CD8-positive, alpha-beta memory T cell (primary cell): Measurements from ENCODE around the gene IFIT3. TPM values are rescaled to one million over a fixed set of nuclear protein-coding genes. Genes with fewer than 3 reads are reported as not detected.

ENCODE experiments used
- CTCF ChIA-PET: fragments of 350-600 bp; sonication (Branson Sonifier 250); formaldehyde crosslinking; loops from one replicate; lab custom pipeline; 2021; ENCODE audit warnings: antibody characterized with exemption; lab: Charles Lee
- POLR2A ChIA-PET: fragments of 350-600 bp; sonication (Branson Sonifier 250); formaldehyde crosslinking; loops from one replicate; lab custom pipeline; 2021; ENCODE audit warnings: antibody characterized with exemption; lab: Charles Lee
- DNase-seq, 5 donors: peaks; one replicate each; pipeline versions ENCODE4 v3.0.0 to v3.0.0-alpha.2; 2020 to 2022; ENCODE audit warnings: mixed read lengths in 1 of 5
- H3K27ac ChIP-seq: one replicate; pipeline ENCODE4 v1.7.0; 2013; ENCODE audit warnings: low read depth, mild to moderate bottlenecking, low read length, moderate library complexity
- H3K27me3 ChIP-seq: 2 replicates; pipeline ENCODE4 v1.7.0; 2013; ENCODE audit warnings: low read length, mild to moderate bottlenecking; ENCODE audit not compliant: insufficient read depth, poor library complexity, severe bottlenecking
- H3K36me3 ChIP-seq: 2 replicates; pipeline ENCODE4 v1.7.0; 2013; ENCODE audit warnings: mild to moderate bottlenecking, low read length, moderate library complexity; ENCODE audit not compliant: insufficient read depth
- H3K4me1 ChIP-seq: 2 replicates; pipeline ENCODE4 v1.7.0; 2013; ENCODE audit warnings: mild to moderate bottlenecking, low read length, moderate library complexity; ENCODE audit not compliant: insufficient read depth
- H3K4me3 ChIP-seq: 2 replicates; pipeline ENCODE4 v1.7.0; 2013; ENCODE audit warnings: mild to moderate bottlenecking, low read length
- H3K9me3 ChIP-seq: 2 replicates; pipeline ENCODE4 v1.7.0; 2013; ENCODE audit warnings: mild to moderate bottlenecking, low read length
- H3K27ac Mint-ChIP-seq, 8 donors: one replicate each; pipeline ENCODE4 v1.8.0; 2020 to 2021; ENCODE audit warnings: mixed read lengths in 8 of 8, mild to moderate bottlenecking in 6 of 8, inconsistent platforms in 3 of 8, moderate library complexity in 3 of 8
- H3K27me3 Mint-ChIP-seq, 2 donors: one replicate each; pipeline ENCODE4 v1.8.0; 2020 to 2021; ENCODE audit warnings: mixed read lengths in 2 of 2, mild to moderate bottlenecking in 1 of 2, moderate library complexity in 1 of 2
- H3K36me3 Mint-ChIP-seq, 3 donors: one replicate each; pipeline ENCODE4 v1.8.0; 2020 to 2021; ENCODE audit warnings: mixed read lengths in 3 of 3, inconsistent platforms in 1 of 3, mild to moderate bottlenecking in 1 of 3
- H3K4me1 Mint-ChIP-seq, 3 donors: one replicate each; pipeline ENCODE4 v1.8.0; 2020 to 2021; ENCODE audit warnings: mixed read lengths in 3 of 3, inconsistent platforms in 1 of 3, mild to moderate bottlenecking in 1 of 3
- H3K4me3 Mint-ChIP-seq, 7 donors: one replicate each; pipeline ENCODE4 v1.8.0; 2020 to 2021; ENCODE audit warnings: mixed read lengths in 7 of 7, mild to moderate bottlenecking in 6 of 7, moderate library complexity in 4 of 7, inconsistent platforms in 2 of 7
- H3K9me3 Mint-ChIP-seq, 5 donors: one replicate each; pipeline ENCODE4 v1.8.0; 2020 to 2022; ENCODE audit warnings: mixed read lengths in 5 of 5, mild to moderate bottlenecking in 3 of 5, moderate library complexity in 2 of 5, inconsistent platforms in 1 of 5
- polyA plus RNA-seq: library from polyadenylated mRNA; unstranded; fragments of 300-500 nt; fragmentation: Illumina TruSeq; gene quantifications from one replicate; pipeline ENCODE4 v1.2.3, GENCODE V29; 2021
- total RNA-seq, 2 experiments: library from RNA; stranded (reverse); gene quantifications; one replicate each; pipeline ENCODE4 v1.2.3, GENCODE V29; 2021

The IFIT3 gene
- total and polyA plus RNA-seq, 3 experiments from 2014 or later, result 0.35 to 3.7 (median 0.63) TPM

GRCh38 chr10:89299031-89299430, 28.8 kb upstream of the IFIT3 start:
- no peak for DNase-seq
- Mint-ChIP-seq H3K4me3 (peak overlapping the region in 1 of 7 donors; percentile 49), H3K36me3 (peaks cover 6 to 21% (median 14%) of the 10 kb centered on the region in 3 donors), H3K27ac (peak overlapping the region in 1 of 8 donors; percentile 26), H3K4me1 (peaks cover 28 to 43% (median 39%) of the 10 kb centered on the region in 3 donors), H3K27me3 (no peaks in the 10 kb centered on the region), H3K9me3 (peaks cover 0 to 12% (median 8%) of the 10 kb centered on the region in 5 donors)
- Histone ChIP-seq H3K4me3 (no peak overlapping the region), H3K36me3 (no peaks in the 10 kb centered on the region), H3K9me3 (no peaks in the 10 kb centered on the region), H3K4me1 (peaks cover 25% of the 10 kb centered on the region), H3K27me3 (no peaks in the 10 kb centered on the region), H3K27ac (no peak overlapping the region)
- CTCF ChIA-PET, result no interaction called here
- POLR2A ChIA-PET, result no interaction called here

DNA sequence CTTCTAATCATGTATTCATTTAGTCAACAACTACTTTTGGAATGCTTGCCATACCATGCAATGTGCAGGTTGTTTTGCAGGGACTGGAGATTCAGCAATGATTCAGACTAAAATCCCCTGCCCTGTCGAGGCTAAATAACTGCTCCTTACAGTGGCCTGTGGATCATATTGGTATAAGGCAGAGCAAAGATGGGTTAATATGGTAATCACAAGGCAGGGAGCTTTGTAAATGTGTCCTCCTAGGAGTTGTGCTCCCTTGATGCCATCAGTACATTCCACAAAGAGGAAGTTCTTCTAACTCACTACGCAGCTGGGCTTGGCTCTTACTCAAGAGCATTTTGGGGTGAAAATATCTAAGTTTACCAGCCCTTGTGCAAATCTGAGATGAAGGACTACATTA, 26.6 kb upstream of the IFIT3 start:
- peaks cover 1 to 12% (median 9%) of the 10 kb centered on the region in 5 donors for H3K9me3 Mint-ChIP-seq
- Histone ChIP-seq H3K36me3 (peaks cover 7% of the 10 kb centered on the region), H3K9me3 (no peaks in the 10 kb centered on the region), H3K27ac (peak overlapping the region; percentile 72), H3K4me1 (peaks cover 28% of the 10 kb centered on the region), H3K4me3 (peak overlapping the region; percentile 87), H3K27me3 (no peaks in the 10 kb centered on the region)
- H3K4me1 Mint-ChIP-seq, result peaks cover 36 to 54% (median 46%) of the 10 kb centered on the region in 3 donors
- H3K36me3 Mint-ChIP-seq, result peaks cover 11 to 41% (median 31%) of the 10 kb centered on the region in 3 donors
- no peaks in the 10 kb centered on the region for H3K27me3 Mint-ChIP-seq
- POLR2A ChIA-PET, result interaction anchor here (0.6 to 1.8 kb wide), 4 partner anchors 31 to 343 kb away, joined by 3 to 9 read pairs (median 6); partner anchors contain the start of genes IFIT1 and IFIT5
- peak overlapping the region; percentile 90 to 97 (median 95) for H3K4me3 Mint-ChIP-seq
- DNase-seq, result peak in 1 of 5 donors; percentile 8
- H3K27ac Mint-ChIP-seq, result peak overlapping the region; percentile 92 to 99 (median 98)
- CTCF ChIA-PET, result interaction anchor here (1.0 to 1.5 kb wide), 7 partner anchors 12 to 117 kb away, joined by 3 to 6 read pairs (median 4); partner anchors contain the start of genes IFIT5 and LIPA

- no peaks in the 10 kb centered on the region for H3K27me3 Mint-ChIP-seq
- peaks cover 28% of the 10 kb centered on the region for H3K4me1 ChIP-seq
- peak within 1 kb of the TSS; percentile 72 for H3K27ac ChIP-seq
- peaks cover 17 to 47% (median 37%) of the 10 kb centered on the region in 3 donors for H3K36me3 Mint-ChIP-seq
- ChIA-PET POLR2A (interaction anchor here (0.6 to 1.8 kb wide), 5 partner anchors 30 to 343 kb away, joined by 3 to 9 read pairs (median 5); partner anchors contain the start of genes IFIT1 and IFIT5), CTCF (interaction anchor here (0.8 to 1.5 kb wide), 9 partner anchors 13 to 117 kb away, joined by 3 to 6 read pairs (median 3); partner anchors contain the start of genes IFIT5 and LIPA)
- peak within 1 kb of the TSS; percentile 92 to 99 (median 98) for H3K27ac Mint-ChIP-seq
- H3K36me3 ChIP-seq, result peaks cover 13% of the 10 kb centered on the region
- peak within 1 kb of the TSS; percentile 90 to 97 (median 95) for H3K4me3 Mint-ChIP-seq
- H3K9me3 Mint-ChIP-seq, result peaks cover 3 to 14% (median 9%) of the 10 kb centered on the region in 5 donors
- no peaks in the 10 kb centered on the region for H3K9me3 ChIP-seq
- peaks cover 36 to 54% (median 46%) of the 10 kb centered on the region in 3 donors for H3K4me1 Mint-ChIP-seq
- peak within 1 kb of the TSS; percentile 87 for H3K4me3 ChIP-seq
- H3K27me3 ChIP-seq, result no peaks in the 10 kb centered on the region
- peak in 4 of 5 donors; percentile 10 to 60 (median 52) for DNase-seq
These were observed 25.9 kb upstream of the IFIT3 start, which contains the start of gene IFIT2 for GRCh38 chr10:89301721-89302445. Gene IFIT2, plus strand, starts transcription at chr10:89302046. Its CDS starts 78 bp downstream, at chr10:89302124.

DNA sequence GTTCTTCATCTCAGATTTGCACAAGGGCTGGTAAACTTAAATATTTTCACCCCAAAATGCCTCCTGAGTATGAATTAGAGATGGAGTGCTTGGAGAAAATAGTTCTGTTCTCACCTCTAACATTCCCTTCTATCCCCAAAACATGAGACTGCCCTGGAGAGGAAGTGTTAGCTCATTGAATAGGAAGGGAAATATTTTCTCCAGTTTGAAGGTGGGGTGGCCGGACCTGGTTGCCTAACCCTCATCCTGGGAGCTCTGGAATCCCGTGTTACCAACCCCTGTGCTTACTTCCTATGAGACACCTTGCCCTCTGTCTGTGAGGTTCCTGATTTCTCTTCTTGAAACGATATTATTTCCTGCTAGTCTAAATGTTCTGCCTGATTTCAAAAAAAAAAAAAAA, 25.2 kb upstream of the IFIT3 start:
- POLR2A ChIA-PET, result interaction anchor here (1.0 to 1.8 kb wide), 3 partner anchors 30 to 113 kb away, joined by 4 to 9 read pairs (median 8); partner anchors contain the start of gene IFIT5
- no peaks in the 10 kb centered on the region for H3K27me3 Mint-ChIP-seq
- Histone ChIP-seq H3K27ac (no peak overlapping the region), H3K27me3 (no peaks in the 10 kb centered on the region), H3K4me1 (peaks cover 28% of the 10 kb centered on the region), H3K9me3 (no peaks in the 10 kb centered on the region), H3K4me3 (peak overlapping the region; percentile 87), H3K36me3 (peaks cover 19% of the 10 kb centered on the region)
- peak overlapping the region; percentile 90 to 97 (median 95) for H3K4me3 Mint-ChIP-seq
- peaks cover 3 to 16% (median 9%) of the 10 kb centered on the region in 5 donors for H3K9me3 Mint-ChIP-seq
- H3K27ac Mint-ChIP-seq, result peak overlapping the region; percentile 92 to 99 (median 98)
- CTCF ChIA-PET, result interaction anchor here (0.7 to 1.4 kb wide), 6 partner anchors 13 to 260 kb away, joined by 3 to 6 read pairs (median 3); partner anchors contain the start of gene IFIT5
- no peak for DNase-seq
- H3K4me1 Mint-ChIP-seq, result peaks cover 36 to 54% (median 46%) of the 10 kb centered on the region in 3 donors
- peaks cover 20 to 54% (median 45%) of the 10 kb centered on the region in 3 donors for H3K36me3 Mint-ChIP-seq

- H3K27me3 Mint-ChIP-seq, result no peaks in the 10 kb centered on the region
These were observed 24.6 kb upstream of the IFIT3 start for GRCh38 chr10:89303161-89303560.

GRCh38 chr10:89304026-89304425, 23.8 kb upstream of the IFIT3 start:
- Histone ChIP-seq H3K9me3 (no peaks in the 10 kb centered on the region), H3K27me3 (no peaks in the 10 kb centered on the region), H3K36me3 (peaks cover 19% of the 10 kb centered on the region), H3K27ac (no peak overlapping the region), H3K4me3 (peak overlapping the region; percentile 3), H3K4me1 (peaks cover 28% of the 10 kb centered on the region)
- Mint-ChIP-seq H3K27me3 (no peaks in the 10 kb centered on the region), H3K27ac (peak overlapping the region in 1 of 8 donors; percentile 35), H3K36me3 (peaks cover 26 to 58% (median 55%) of the 10 kb centered on the region in 3 donors), H3K9me3 (peaks cover 6 to 15% (median 9%) of the 10 kb centered on the region in 5 donors), H3K4me3 (peak overlapping the region in 6 of 7 donors; percentile 3 to 97 (median 92)), H3K4me1 (peaks cover 36 to 53% (median 46%) of the 10 kb centered on the region in 3 donors)
- ChIA-PET POLR2A (no interaction called here), CTCF (interaction anchor here (0.6 to 1.2 kb wide), 2 partner anchors 14 to 59 kb away, joined by 3 to 4 read pairs; no protein-coding TSS in a partner anchor)
- DNase-seq, result no peak

More at GRCh38 chr10:89303161-89303560, 24.6 kb upstream of the IFIT3 start:
- Histone ChIP-seq H3K27me3 (no peaks in the 10 kb centered on the region), H3K4me3 (peak overlapping the region; percentile 87), H3K9me3 (no peaks in the 10 kb centered on the region), H3K36me3 (peaks cover 19% of the 10 kb centered on the region), H3K27ac (no peak overlapping the region), H3K4me1 (peaks cover 28% of the 10 kb centered on the region)
- Mint-ChIP-seq H3K36me3 (peaks cover 26 to 57% (median 50%) of the 10 kb centered on the region in 3 donors), H3K9me3 (peaks cover 8 to 19% (median 9%) of the 10 kb centered on the region in 5 donors), H3K4me3 (peak overlapping the region; percentile 90 to 97 (median 95)), H3K4me1 (peaks cover 36 to 54% (median 46%) of the 10 kb centered on the region in 3 donors), H3K27ac (peak overlapping the region in 6 of 8 donors; percentile 3 to 92 (median 50))
- ChIA-PET CTCF (no interaction called here), POLR2A (no interaction called here)
- no peak for DNase-seq

- Mint-ChIP-seq H3K4me1 (peaks cover 36 to 49% (median 46%) of the 10 kb centered on the region in 3 donors), H3K27me3 (no peaks in the 10 kb centered on the region), H3K27ac (peak overlapping the region in 1 of 8 donors; percentile 44), H3K4me3 (peak overlapping the region in 4 of 7 donors; percentile 51 to 95 (median 92)), H3K36me3 (peaks cover 28 to 58% (median 57%) of the 10 kb centered on the region in 3 donors), H3K9me3 (peaks cover 2 to 11% (median 9%) of the 10 kb centered on the region in 5 donors)
- no peak for DNase-seq
- Histone ChIP-seq H3K9me3 (no peaks in the 10 kb centered on the region), H3K4me3 (no peak overlapping the region), H3K4me1 (peaks cover 28% of the 10 kb centered on the region), H3K27me3 (no peaks in the 10 kb centered on the region), H3K27ac (no peak overlapping the region), H3K36me3 (peaks cover 19% of the 10 kb centered on the region)
- ChIA-PET POLR2A (no interaction called here), CTCF (interaction anchor here (0.6 to 1.2 kb wide), 2 partner anchors 13 to 59 kb away, joined by 3 to 4 read pairs; no protein-coding TSS in a partner anchor)
These were observed 23.4 kb upstream of the IFIT3 start for GRCh38 chr10:89304446-89304845.
